ENCODE measurements around the gene DNAH10.

Gene DNAH10

DNA sequence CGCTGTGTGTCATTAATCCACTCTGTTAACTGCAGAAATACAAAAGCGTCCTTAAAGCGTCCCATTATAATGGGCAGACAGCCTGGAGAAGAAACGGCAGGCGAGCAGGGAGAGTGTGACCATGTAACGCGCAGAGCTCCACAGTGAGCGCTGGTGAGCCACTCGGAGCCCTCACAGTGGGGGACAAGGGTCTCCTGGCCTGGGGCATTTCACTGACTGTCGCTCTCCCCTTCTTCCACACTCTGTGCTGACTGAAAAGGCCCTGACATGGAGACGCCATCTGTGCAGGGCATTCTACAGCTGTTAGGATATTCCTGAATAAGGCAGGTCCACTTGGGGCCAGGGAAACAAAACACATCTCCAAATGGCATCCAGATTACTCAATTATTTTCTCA lies 186.3 kb downstream of the DNAH10 start:
- no peak for DNase-seq (ENCODE audit: low read depth in 2 of 2)

DNA sequence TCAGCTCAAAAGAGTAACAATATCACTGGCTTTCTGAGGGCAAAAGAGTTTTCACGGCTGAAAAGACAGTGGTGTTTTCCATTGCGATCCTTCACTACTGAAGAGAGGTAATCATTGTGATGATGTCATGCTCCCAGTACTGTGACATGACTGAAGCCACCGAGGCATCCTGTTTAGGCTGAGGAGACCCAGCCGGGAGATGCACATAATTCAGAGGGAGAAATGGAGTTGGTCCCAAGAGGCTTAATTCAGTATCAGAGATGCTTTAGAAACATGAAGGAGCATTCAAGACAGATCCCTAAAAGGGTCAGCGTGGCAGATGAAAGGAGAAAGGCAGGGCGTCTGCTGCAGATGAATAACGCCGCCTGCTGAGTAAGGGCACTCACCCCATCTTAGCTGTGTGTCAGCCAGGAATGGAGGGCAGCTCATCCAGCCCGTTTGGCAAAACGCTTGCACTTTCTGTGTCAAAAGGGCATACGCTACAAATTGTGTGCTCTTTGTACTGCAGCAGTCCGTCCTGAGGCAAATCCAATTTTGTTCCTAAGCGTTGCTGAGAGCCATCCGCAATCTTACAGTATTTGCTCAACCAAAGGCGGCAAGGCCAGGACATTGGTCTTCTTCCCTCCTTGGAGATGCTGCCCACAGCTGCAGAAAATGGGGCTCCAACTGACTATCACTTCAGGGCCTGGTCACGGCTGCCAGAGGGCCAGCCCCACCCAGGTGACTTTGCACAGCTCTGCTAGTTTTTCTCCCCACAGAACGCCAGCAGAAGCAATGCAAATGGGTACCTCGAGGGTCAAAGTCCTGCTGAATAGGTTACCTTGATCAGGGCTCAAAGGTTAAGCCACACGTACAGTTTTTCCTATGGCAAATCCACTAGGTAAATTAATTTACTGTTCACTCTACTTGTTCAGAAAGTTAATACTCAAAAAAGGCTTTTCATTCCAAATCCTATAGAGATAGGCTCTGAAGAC lies 187.0 kb downstream of the DNAH10 start:
- DNase-seq (ENCODE audit: low read depth in 2 of 2): no peak

DNA sequence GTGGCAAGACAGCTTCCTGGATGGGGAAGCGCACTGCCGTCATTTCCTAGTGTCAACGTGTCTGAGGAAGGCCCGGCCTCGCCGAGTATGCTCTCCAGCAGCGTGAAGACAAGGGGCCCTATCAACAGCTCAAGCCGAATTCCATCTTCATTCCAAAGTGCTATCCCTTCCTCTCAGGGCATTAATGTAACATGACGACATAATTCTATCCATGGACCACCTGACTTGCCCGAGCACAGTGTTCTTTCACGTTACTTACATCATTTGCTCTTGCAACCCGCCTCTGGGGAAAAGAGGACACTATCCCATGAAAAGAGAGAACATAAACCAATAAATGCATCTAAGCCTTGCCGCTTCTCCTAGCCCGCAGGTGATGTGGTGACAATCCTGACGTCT lies 187.7 kb downstream of the DNAH10 start:
- no peak for DNase-seq (ENCODE audit: low read depth in 2 of 2)

DNA sequence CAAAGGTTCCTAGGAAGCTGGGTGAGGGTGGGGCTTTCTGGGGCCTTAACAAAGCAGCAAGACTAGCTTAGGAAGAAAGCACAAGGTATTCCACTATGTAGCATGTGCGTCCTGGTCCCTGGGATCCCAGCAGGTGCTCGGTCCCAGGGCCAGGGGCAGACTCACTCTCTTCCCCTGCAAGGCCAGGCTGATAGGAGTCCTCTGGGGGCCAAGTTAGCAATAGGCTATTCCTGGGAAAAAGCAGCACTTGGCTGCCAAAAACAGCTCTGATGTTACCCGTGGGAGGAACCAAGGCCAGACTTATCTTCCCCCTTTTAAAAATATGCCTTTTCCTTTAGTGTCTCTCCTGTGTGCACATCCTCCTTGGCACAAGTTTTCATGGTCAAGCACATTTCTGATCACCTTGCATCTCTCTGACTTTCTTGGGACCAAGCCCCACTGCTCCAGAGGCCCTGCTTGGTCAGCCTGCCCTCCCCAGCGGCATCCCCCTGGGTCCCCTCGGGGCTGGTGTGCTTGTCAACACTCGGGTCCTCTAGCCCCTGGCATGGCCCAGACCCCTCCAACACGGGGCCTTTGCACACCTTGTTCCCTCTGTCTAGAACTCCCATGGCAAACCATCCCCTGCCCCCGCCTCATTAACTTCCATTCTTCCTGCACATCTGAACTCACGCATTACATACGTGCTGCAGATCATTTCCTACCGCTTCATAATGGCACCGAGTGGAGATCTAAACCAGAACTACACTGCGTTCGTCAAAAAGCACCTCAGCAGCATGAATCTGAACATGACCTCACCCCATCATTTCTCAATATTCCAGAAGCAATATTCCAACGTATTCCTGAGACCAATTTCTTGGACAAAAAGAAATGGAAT lies 188.6 kb downstream of the DNAH10 start:
- DNase-seq (ENCODE audit: low read depth in 2 of 2): no peak

DNA sequence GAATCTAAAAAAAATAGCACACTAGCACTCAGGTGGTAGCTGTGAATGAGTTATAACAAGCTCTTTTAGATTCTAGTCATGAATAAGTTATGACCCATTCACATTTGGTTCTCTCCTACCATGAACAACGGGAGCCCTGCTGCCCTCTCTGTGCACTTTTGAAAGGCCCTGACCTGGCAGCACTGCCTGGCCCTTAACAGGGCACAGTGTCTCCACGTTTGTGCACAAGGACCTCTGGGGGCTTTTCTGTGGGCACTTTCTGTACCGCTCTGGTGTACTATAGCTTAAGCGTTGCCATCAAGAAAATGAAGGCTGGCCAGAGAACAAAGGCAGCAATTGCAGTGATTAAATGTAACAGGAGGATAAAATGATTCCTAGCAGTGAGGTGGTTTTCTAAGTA lies 189.4 kb downstream of the DNAH10 start:
- no peak for DNase-seq (ENCODE audit: low read depth in 2 of 2)

DNA sequence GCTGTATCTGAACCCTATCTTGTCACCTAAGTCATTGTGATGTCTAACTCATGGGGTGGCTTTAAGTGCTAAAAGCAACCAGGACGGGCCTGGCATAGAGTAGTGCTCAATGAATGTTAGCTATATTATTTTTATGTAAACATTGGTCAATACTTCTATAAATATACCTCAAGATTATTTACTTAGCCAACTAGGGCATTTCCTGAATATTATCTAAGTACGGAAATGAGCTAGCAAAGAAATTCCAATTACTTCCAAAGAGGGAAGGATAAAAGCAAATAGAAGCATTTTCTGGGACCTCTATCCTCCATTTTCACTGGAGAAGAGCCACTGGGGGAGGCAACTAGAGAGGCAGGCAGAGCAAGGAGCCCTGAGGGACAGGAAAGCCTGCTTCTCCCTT lies 189.9 kb downstream of the DNAH10 start:
- DNase-seq (ENCODE audit: low read depth in 2 of 2): no peak

DNA sequence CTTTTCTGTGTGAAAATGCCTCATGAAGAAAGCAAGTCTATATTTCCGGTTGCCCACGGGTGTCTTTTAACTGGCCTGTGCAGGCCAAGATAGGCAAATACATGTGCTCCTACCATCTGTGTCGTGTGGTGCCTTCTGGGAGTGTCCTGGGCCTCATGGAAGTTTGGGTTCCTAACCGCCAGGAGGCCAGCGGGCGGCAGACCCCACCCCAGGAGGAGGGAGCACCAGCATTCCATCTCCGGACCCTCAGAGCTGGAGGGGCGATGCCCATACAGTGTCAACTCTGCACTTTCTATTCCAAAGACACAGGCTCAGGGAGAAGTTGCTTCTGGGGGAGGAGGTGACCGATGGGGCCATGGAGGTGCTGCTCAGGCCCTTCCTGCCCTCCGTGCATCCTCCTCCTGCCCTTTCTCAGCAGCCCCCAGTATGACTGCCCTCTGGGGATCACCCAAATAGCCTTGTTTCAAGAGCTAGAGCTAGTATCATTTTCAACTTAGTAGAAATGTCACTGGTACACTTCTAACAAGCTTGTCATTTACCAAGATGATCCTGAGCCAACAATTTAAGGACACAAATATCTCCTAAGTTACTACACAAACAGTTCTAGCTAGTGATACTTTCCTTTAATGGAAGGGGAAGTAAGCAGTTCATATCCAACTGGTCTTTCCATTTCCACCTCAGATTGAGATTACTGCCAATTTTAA lies 192.7 kb downstream of the DNAH10 start:
- DNase-seq (ENCODE audit: low read depth in 2 of 2): no peak

DNA sequence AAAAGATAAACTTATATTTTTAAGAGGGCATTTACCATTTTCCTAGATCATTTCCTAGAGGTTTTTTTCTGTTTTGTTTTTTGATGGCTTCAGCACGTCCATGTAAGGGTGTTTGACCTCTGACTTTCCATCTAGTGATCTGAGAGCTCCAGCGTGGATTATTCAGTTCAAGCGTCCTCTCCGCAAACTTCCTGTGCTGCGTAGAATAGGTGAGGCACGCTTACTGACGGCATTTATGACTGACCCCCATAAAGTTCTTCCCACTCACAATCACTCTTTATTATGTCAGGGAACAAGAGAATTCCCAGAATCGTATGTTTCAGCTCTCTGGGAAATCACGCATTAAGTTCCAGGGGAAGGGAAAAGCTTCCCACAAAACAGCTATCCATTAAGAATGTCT lies 194.1 kb downstream of the DNAH10 start:
- DNase-seq (ENCODE audit: low read depth in 2 of 2): no peak

DNA sequence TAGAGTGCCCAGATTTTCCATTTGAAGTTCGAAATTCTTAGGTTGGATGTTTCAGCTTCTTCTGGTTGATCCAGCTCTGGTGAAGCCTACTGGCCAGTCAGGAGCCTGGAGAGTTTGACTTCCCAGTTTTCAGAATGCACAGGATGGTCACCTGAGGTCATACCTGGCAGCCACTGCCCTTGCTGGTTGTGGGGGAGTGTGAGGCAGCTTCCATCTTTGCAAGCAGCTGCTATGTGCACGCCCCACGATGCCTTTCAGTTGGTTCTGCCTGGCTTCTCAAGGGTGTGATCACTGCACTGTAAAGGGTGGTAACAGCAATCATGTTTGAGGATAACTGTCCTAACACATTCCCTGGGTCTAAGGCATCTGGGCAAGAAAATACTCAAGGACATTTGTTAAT lies 195.1 kb downstream of the DNAH10 start:
- DNase-seq (ENCODE audit: low read depth in 2 of 2): no peak

DNA sequence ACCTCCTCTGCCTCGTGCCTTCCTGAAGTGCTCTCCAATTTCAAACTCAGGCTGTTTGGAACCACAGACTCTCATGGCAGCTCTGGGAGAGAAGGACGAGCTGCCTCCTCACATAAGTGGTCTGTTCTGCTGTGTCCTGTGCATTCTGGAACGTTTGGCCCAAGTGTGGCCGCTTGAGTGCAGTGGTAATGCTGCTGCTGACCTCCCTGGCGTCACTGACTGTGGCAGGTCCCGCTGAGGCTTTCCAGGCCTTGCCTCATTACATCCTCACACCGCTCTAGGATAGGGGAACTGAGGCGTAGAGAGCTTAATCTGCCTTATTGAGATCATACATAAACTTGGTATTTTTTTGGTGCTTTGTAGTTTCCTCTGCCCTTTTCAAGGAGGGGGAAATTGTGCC lies 196.4 kb downstream of the DNAH10 start:
- no peak for DNase-seq (ENCODE audit: low read depth in 2 of 2)

DNA sequence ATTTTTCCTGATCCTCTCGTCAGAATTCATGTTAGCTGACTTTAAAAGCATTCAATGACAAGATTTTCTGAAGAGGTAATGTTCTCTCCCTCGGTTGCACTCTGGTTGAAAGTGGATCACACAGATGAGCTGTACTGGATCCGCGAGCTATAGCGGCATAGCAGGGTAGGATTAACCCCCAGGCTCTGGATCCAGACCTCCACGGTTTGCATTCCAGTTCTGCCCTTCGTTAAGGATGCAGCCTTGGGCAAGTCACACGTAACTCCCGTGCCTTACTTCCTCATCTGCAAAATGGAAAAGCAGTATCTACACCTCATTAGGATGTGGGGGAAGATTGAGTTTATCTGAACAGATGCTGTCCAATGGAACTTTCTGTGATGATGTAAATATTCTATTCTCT lies 196.8 kb downstream of the DNAH10 start:
- DNase-seq (ENCODE audit: low read depth in 2 of 2): no peak

DNA sequence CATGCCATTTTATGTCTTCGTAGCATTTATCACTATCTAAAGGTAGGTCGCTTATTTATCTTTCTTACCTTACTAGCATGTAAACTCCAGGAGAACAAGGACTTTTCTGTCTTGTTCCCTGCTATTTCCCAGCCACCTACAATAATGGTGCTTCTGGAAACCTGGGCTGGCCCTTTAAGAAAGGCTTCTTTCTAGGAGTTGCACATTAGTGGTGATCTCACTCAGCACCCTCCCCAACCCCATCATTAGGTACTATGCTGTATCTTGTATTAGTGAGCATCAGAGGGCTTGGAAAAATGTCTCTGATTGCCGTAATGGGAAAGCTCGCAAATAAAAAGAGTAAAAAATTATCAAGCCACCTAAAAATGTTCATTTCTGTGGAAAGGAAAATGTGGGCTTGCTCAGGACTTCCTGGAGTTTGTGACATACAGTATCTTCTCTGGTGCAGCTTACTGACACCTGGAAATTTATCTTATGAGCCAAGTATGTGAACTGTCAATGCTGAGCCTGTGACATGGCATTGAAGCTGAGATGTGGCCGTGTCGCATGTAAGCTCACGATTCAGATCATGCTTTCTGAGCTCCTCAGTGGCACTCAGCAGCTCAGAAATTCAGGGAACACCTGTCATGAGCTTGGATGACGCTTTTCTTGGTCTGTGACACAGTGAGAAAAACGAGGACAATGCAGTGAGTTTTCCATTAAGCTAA lies 198.1 kb downstream of the DNAH10 start:
- DNase-seq (ENCODE audit: low read depth in 2 of 2): no peak

DNA sequence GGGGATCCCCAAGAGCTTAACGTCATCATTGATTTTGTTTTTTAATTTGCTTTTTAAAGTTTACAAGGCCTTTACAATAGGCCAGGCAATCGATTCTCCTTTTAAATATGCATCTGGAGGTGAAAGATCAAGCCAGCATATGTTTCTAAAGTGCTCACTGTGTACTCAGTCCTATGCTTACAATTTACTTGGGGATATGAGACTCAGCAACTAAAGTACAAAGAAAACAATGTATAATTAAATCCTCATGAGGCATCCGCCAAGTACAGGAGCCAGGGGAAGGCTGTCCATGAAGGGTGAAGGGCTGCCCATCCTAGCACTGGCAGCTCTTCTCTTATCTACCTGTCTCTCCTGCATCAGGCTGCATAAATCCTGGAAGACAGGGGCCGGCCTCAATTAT lies 198.8 kb downstream of the DNAH10 start:
- no peak for DNase-seq (ENCODE audit: low read depth in 2 of 2)

DNA sequence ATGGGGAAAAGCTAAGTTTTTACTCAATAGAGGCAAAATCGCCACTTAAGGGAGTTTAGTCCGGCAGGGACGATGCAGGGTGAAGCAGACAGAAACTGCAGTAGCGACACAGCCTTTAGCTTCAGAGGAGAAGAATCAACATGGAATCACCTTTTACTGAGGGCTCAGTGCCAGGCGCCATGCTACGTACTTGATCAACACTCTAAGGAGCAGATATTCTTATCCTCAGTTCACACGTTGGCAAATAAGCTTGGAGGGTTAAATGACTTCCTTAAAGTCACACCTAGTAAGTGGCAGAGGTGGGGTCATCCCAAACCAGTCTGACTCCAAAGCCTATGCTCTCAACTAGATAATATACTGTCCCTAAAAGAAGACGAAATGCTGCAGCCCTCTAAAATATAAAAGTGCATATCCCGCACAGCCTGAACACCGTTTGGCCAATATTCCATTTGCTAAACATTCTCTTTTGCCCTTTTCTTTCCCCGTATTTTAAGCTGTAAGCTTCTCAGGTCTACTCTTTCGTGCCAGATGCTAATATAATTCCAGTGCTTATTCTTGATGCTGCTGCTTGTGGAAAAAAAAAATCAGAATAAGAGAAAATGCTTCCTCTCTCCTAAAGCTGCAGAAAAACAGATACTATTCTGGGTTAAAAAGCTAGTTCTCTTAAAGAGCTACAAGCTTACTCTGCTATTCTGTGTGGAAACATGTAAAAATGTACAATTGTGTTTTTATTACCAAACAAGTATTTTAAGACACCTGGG lies 199.7 kb downstream of the DNAH10 start:
- no peak for DNase-seq (ENCODE audit: low read depth in 2 of 2)

DNA sequence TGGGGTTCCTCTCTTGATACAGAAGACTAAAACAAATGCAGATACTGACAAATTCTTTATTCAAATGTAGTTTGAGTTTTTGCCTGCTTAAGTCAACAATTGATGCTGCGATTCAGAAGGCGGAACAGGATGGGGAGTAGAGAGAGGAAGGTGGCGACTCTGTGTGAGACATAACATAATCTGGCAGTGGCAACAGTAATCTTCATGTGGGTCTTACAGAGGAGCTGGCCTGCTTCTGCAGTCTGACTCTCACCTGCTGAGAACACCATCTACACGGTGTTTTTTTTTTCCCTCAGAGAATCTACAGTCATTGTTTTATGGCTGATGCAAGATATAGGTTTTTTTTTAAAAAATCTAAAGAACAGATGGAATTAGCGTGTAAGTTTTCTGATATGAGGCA lies 200.4 kb downstream of the DNAH10 start:
- DNase-seq (ENCODE audit: low read depth in 2 of 2): no peak

DNA sequence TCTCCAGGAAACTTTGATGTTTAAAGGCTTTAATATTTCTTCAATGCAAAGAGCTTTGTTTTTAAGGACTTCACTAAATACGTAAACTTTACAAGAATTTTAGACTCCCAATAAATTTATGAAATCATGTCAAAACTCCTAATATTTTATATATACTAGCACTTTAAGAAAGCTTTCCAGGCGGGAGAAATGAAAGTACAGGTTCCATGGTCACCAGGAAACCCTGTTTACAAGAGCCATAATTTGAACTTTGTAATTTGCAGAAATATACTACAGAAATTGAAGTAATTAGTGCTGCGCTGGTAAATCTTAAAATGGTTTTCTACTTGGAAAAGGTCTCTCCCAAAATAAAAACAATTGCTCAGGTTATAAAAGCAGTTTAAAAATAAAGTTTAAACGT lies 201.7 kb downstream of the DNAH10 start:
- DNase-seq (ENCODE audit: low read depth in 2 of 2): no peak

DNA sequence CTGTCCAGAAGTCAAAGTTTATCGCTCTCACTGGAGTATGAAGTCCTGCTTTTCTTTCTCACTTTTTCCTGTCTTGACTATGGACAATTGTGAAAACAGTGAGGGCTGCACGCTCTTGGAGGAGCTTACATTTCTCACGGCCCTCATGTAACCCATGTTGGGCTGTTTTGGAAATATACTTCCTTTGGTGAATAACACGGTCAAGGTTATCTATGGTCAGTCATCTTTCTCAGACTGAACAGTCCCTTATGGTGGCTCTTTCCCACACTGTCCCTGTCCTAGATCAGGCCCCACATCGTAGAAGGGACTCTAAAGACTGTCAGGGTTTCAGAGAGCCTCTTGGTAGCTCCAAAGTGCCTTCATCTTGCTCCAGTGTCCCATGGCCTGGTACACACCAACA lies 203.3 kb downstream of the DNAH10 start:
- no peak for DNase-seq (ENCODE audit: low read depth in 2 of 2)

DNA sequence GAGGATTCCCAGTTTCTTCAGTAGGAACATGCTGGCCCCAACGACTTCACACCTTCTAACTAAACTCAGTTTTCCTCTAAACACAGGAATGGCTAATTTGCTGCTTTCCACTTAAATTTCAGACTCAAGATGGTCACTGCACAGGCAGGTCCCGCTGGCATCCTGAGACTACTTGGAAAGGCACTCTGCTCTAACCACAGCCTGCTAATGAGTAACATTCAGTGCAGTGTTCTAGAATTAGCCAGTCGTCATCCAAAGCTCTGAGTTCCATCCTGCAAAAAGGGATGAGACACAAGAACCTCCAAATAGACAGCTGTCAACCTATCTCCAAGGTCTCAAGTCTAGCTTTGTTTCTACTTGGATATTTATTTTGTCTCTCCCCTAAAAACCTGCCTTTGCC lies 204.5 kb downstream of the DNAH10 start:
- DNase-seq (ENCODE audit: low read depth in 2 of 2): no peak

DNA sequence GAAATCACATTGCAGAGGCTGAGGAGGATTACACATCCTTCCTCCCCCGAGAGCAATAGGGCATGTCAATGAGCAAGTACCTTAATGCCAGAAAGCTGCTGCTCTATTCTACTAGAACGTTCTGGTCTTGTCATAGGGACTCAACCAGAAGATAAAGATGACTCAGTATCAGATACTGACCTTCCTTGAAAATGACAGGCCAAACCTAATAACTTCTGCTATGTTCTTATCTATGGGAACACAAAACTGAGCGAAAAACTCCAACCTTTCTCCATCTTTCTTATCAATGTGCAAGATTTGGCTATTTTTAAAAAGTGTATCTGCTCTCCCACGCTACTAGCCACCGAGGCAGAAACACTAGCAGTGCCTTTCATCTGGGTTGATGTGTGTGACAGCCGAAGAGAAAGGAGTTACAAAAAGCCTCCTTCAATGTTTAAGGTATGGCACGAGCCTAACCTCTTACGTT lies 205.1 kb downstream of the DNAH10 start:
- no peak for DNase-seq (ENCODE audit: low read depth in 2 of 2)

DNA sequence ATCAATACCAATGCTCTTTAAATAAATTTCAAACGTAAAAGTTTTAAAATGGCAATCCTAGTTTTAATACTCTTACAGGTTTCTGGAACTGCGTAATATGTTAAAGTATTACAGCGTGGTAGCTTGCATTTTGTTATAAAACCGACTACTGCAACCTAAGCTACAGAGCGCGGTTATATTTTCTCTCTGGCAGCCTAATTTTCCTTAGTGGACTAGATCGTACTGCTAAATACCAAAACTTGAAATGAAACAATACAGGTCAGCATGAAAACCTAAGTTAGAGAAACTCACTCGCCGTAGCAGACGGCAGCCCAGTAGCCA lies 209.3 kb downstream of the DNAH10 start:
- DNase-seq (ENCODE audit: low read depth in 2 of 2): no peak

Data from stimulated activated CD4-positive, alpha-beta T cell treated with anti-CD3 and anti-CD28 coated beads, Interleukin-1b, Interleukin-23, amount 100 ng/mL, for 1 hour (primary cell).